GM23338 (cell line): ENCODE results near the gene RPS6KA5. TPM values are rescaled to one million over a fixed set of nuclear protein-coding genes. Genes with fewer than 3 reads are reported as not detected.

Source experiments
- ATAC-seq: fragments of 200-7000 bp; cut with Tn5 transposase; 3 replicates; pipeline ENCODE4 v1.9.1; 2020
- DNase-seq: peaks from one replicate; pipeline ENCODE4 v3.0.0-alpha.2; 2015; ENCODE audit warnings: low spot score
- H2AFZ ChIP-seq: fragments of 200-600 bp; sonication (generic); 2 replicates; pipeline ENCODE4 v1.8.0; 2016; ENCODE audit warnings: antibody characterized with exemption, mild to moderate bottlenecking, moderate library complexity
- H3F3A ChIP-seq: fragments of 200-600 bp; sonication (generic); replicated peaks from 2 replicates; pipeline ENCODE4 v1.8.0; 2017; ENCODE audit warnings: antibody characterized with exemption, mixed run types, low read depth
- H3K27ac ChIP-seq: fragments of 200-600 bp; sonication (generic); 2 replicates; pipeline ENCODE4 v1.6.1; 2016; ENCODE audit warnings: low read depth
- H3K27me3 ChIP-seq: fragments of 200-600 bp; sonication (generic); 2 replicates; pipeline ENCODE4 v1.8.0; 2016; ENCODE audit warnings: mild to moderate bottlenecking, mixed run types, moderate library complexity; ENCODE audit not compliant: insufficient read depth
- H3K36me3 ChIP-seq: fragments of 200-600 bp; sonication (generic); 2 replicates; pipeline ENCODE4 v1.8.0; 2016; ENCODE audit warnings: mild to moderate bottlenecking; ENCODE audit not compliant: insufficient read depth
- H3K4me1 ChIP-seq: fragments of 200-600 bp; sonication (generic); 2 replicates; pipeline ENCODE4 v1.8.0; 2016; ENCODE audit warnings: mild to moderate bottlenecking, moderate library complexity; ENCODE audit not compliant: insufficient read depth
- H3K4me2 ChIP-seq: fragments of 200-600 bp; sonication (generic); 2 replicates; pipeline ENCODE4 v1.7.1; 2017; ENCODE audit warnings: mixed run types
- H3K4me3 ChIP-seq: fragments of 200-600 bp; sonication (generic); 2 replicates; pipeline ENCODE4 v1.6.1; 2016; ENCODE audit warnings: mixed run types
- H3K79me2 ChIP-seq: fragments of 200-600 bp; sonication (generic); replicated peaks from 2 replicates; pipeline ENCODE4 v1.8.0; 2017; ENCODE audit warnings: mild to moderate bottlenecking; ENCODE audit not compliant: insufficient read depth
- H3K9me2 ChIP-seq: fragments of 200-600 bp; sonication (generic); 2 replicates; pipeline ENCODE4 v1.8.0; 2017; ENCODE audit not compliant: insufficient read depth
- H4K20me1 ChIP-seq: fragments of 200-600 bp; sonication (generic); replicated peaks from 2 replicates; pipeline ENCODE4 v1.8.0; 2017; ENCODE audit warnings: mild to moderate bottlenecking; ENCODE audit not compliant: insufficient read depth
- H3K27ac Mint-ChIP-seq: 2 replicates; pipeline ENCODE4 v1.8.0; 2020; ENCODE audit warnings: inconsistent platforms, mild to moderate bottlenecking, moderate library complexity, mixed read lengths
- H3K27me3 Mint-ChIP-seq: 3 replicates; pipeline ENCODE4 v1.8.0; 2022; ENCODE audit warnings: low read depth, mild to moderate bottlenecking, moderate library complexity, mixed read lengths, inconsistent platforms; ENCODE audit not compliant: insufficient read depth, poor library complexity
- H3K36me3 Mint-ChIP-seq: 3 replicates; pipeline ENCODE4 v1.8.0; 2021; ENCODE audit warnings: low read depth, mild to moderate bottlenecking, inconsistent platforms, moderate library complexity, mixed read lengths
- H3K4me1 Mint-ChIP-seq: 3 replicates; pipeline ENCODE4 v1.8.0; 2020; ENCODE audit warnings: mild to moderate bottlenecking, inconsistent platforms, mixed read lengths
- H3K4me3 Mint-ChIP-seq: 3 replicates; pipeline ENCODE4 v1.8.0; 2021; ENCODE audit warnings: moderate library complexity, mild to moderate bottlenecking, inconsistent platforms, mixed read lengths
- H3K9me3 Mint-ChIP-seq: 3 replicates; pipeline ENCODE4 v1.8.0; 2020; ENCODE audit warnings: moderate library complexity, mild to moderate bottlenecking, inconsistent platforms, mixed read lengths
- CREB1 ChIP-seq: fragments of 250-450 bp; sonication (Bioruptor Pico); IDR thresholded peaks from 2 replicates; pipeline ENCODE4 v1.5.0; 2020; ENCODE audit warnings: low read depth, mild to moderate bottlenecking, moderate library complexity
- EZH2 ChIP-seq: fragments of 200-600 bp; sonication (generic); IDR thresholded peaks from one replicate; pipeline ENCODE4 v1.8.0; 2017; ENCODE audit warnings: antibody characterized with exemption, mild to moderate bottlenecking, low read depth; ENCODE audit not compliant: unreplicated experiment
- JUNB ChIP-seq: IDR thresholded peaks from one replicate; pipeline ENCODE4 v1.6.1; 2016; ENCODE audit warnings: antibody characterized with exemption; ENCODE audit not compliant: unreplicated experiment
- NANOG ChIP-seq: IDR thresholded peaks from 2 replicates; pipeline ENCODE4 v1.6.1; 2016; ENCODE audit warnings: antibody characterized with exemption, borderline replicate concordance
- POLR2AphosphoS5 ChIP-seq: IDR thresholded peaks from 2 replicates; pipeline ENCODE4 v1.6.1; 2016; ENCODE audit warnings: antibody characterized with exemption, low read depth
- REST ChIP-seq: IDR thresholded peaks from one replicate; pipeline ENCODE4 v1.6.1; 2018; ENCODE audit warnings: antibody characterized with exemption; ENCODE audit not compliant: unreplicated experiment
- ZNF114 ChIP-seq: fragments of 250-450 bp; sonication (Bioruptor Pico); IDR thresholded peaks from 2 replicates; pipeline ENCODE4 v1.5.0; 2020; ENCODE audit warnings: mild to moderate bottlenecking, moderate library complexity
- ZNF331 ChIP-seq: fragments of 250-450 bp; sonication (Bioruptor Pico); IDR thresholded peaks from 2 replicates; pipeline ENCODE4 v1.5.0; 2020; ENCODE audit warnings: low read depth, mild to moderate bottlenecking, moderate library complexity
- polyA plus RNA-seq: library from polyadenylated mRNA; unstranded; fragments of >200 nt; fragmentation: Nextera tagmentation; extraction: Ambion mirVana; gene quantifications from 2 replicates; pipeline ENCODE4 v1.2.1, GENCODE V29; 2016
- total RNA-seq: library from RNA; depleted of rRNA; stranded (reverse); fragments of >200 nt; shearing (Covaris generic); gene quantifications from 2 replicates; pipeline ENCODE4 v1.2.3, GENCODE V29; 2014
- TF ChIP-seq, protein P1 (sequence below): IDR thresholded peaks from 2 replicates; pipeline ENCODE4 v1.6.1; 2016; ENCODE audit warnings: antibody characterized with exemption

RPS6KA5 gene
- total and polyA plus RNA-seq, 2 experiments from 2014 or later = 2.1 to 2.4 TPM

- Histone ChIP-seq H3K27ac (no peak overlapping the region), H4K20me1 (no peaks in the 10 kb centered on the region), H2AFZ (no peak overlapping the region), H3F3A (no peaks in the 10 kb centered on the region), H3K9me2 (no peaks in the 10 kb centered on the region), H3K4me3 (no peak overlapping the region), H3K27me3 (no peaks in the 10 kb centered on the region), H3K36me3 (no peaks in the 10 kb centered on the region), H3K79me2 (peaks cover 3% of the 10 kb centered on the region; the same call in 1 of the 2 replicates), H3K4me2 (no peak overlapping the region), H3K4me1 (no peaks in the 10 kb centered on the region)
- H3K36me3 Mint-ChIP-seq = no peaks in the 10 kb centered on the region
- ATAC-seq = no peak
- no peak for DNase-seq
- peaks cover 5% of the 10 kb centered on the region; the same call in 1 of the 3 replicates for H3K4me1 Mint-ChIP-seq
- H3K27me3 Mint-ChIP-seq = peaks cover 7% of the 10 kb centered on the region
- no peaks in the 10 kb centered on the region for H3K9me3 Mint-ChIP-seq
- TF ChIP-seq ZNF114 (CRISPR knock-in tag) = no peak
- TF ChIP-seq ZNF331 (CRISPR knock-in tag) = no peak
- H3K27ac Mint-ChIP-seq = no peak overlapping the region
- H3K4me3 Mint-ChIP-seq = no peak overlapping the region
Observed at GRCh38 chr14:90808759-90809529, 251.5 kb downstream of the RPS6KA5 start.

DNA sequence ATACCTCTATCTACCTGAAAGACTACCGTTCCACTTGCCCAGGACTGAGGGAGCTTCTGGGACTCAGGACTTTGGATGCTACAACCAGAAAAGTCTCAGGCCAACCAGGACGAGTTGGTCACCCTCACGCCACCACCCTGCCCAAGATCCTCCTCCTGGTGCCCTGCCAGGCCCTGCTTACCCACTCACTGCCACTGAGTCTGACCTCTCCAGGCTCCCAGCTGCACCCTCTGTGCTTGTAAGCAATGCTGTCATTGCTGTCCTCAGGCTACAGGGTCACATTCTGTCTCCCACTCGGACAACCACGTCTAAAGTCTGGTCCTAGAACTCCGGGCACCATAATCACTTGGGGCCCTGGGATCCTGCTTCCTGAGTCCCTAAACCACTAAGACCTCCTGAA, 253.4 kb downstream of the RPS6KA5 start:
- no peaks in the 10 kb centered on the region for H3K9me3 Mint-ChIP-seq
- no peaks in the 10 kb centered on the region for H3K9me2 ChIP-seq
- H2AFZ ChIP-seq = no peak overlapping the region
- TF ChIP-seq ZNF114 (CRISPR knock-in tag) (no peak), CREB1 (CRISPR knock-in tag) (no peak)
- H3K4me2 ChIP-seq = no peak overlapping the region
- no peak overlapping the region for H3K27ac ChIP-seq
- no peaks in the 10 kb centered on the region for H3K36me3 ChIP-seq
- no peak for DNase-seq
- H3K27ac Mint-ChIP-seq = no peak overlapping the region
- no peak overlapping the region for H3K4me3 Mint-ChIP-seq
- ATAC-seq = no peak
- peaks cover 8% of the 10 kb centered on the region for H3K27me3 Mint-ChIP-seq
- peaks cover 16% of the 10 kb centered on the region for H3K4me1 Mint-ChIP-seq
- H3F3A ChIP-seq = no peaks in the 10 kb centered on the region
- no peaks in the 10 kb centered on the region for H3K27me3 ChIP-seq
- no peak overlapping the region for H3K4me3 ChIP-seq
- no peaks in the 10 kb centered on the region for H3K79me2 ChIP-seq
- no peaks in the 10 kb centered on the region for H3K4me1 ChIP-seq
- no peaks in the 10 kb centered on the region for H4K20me1 ChIP-seq
- H3K36me3 Mint-ChIP-seq = no peaks in the 10 kb centered on the region

GRCh38 chr14:90805662-90806540, 254.5 kb downstream of the RPS6KA5 start:
- Histone ChIP-seq H3K27ac (no peak overlapping the region), H4K20me1 (no peaks in the 10 kb centered on the region), H3K27me3 (no peaks in the 10 kb centered on the region), H3K9me2 (no peaks in the 10 kb centered on the region), H3K4me2 (no peak overlapping the region), H3K36me3 (no peaks in the 10 kb centered on the region), H2AFZ (no peak overlapping the region), H3F3A (no peaks in the 10 kb centered on the region), H3K4me1 (no peaks in the 10 kb centered on the region), H3K79me2 (no peaks in the 10 kb centered on the region), H3K4me3 (no peak overlapping the region)
- Mint-ChIP-seq H3K36me3 (no peaks in the 10 kb centered on the region), H3K27ac (no peak overlapping the region), H3K4me1 (peaks cover 16% of the 10 kb centered on the region), H3K9me3 (no peaks in the 10 kb centered on the region), H3K4me3 (no peak overlapping the region), H3K27me3 (peaks cover 9% of the 10 kb centered on the region)
- no peak; the same call in 2 of the 3 replicates for ATAC-seq
- DNase-seq = no peak
- TF ChIP-seq POLR2AphosphoS5 (no peak), ZNF114 (CRISPR knock-in tag) (no peak), JUNB (no peak), ZNF331 (CRISPR knock-in tag) (no peak), NANOG (no peak), REST (no peak), EZH2 (no peak)
- TF ChIP-seq, protein P1, sequence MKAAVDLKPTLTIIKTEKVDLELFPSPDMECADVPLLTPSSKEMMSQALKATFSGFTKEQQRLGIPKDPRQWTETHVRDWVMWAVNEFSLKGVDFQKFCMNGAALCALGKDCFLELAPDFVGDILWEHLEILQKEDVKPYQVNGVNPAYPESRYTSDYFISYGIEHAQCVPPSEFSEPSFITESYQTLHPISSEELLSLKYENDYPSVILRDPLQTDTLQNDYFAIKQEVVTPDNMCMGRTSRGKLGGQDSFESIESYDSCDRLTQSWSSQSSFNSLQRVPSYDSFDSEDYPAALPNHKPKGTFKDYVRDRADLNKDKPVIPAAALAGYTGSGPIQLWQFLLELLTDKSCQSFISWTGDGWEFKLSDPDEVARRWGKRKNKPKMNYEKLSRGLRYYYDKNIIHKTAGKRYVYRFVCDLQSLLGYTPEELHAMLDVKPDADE = no peak
